H1 (cell line): ENCODE measurements around the gene SLC48A1.

Source experiments
- CHD2 ChIP-seq: IDR thresholded peaks from 2 replicates; pipeline ENCODE4 v1.6.1; 2012; ENCODE audit warnings: low read length, improper control_type of control experiment
- EZH2 ChIP-seq: fragments of 200-600 bp; sonication (generic); IDR thresholded peaks from 2 replicates; pipeline ENCODE4 v1.7.1; 2012; ENCODE audit warnings: low read depth, mild to moderate bottlenecking, moderate library complexity, low read length, inconsistent platforms; ENCODE audit not compliant: severe bottlenecking
- KDM5A ChIP-seq: fragments of 200-600 bp; IDR thresholded peaks from 2 replicates; pipeline ENCODE4 v1.7.1; 2012; ENCODE audit warnings: mild to moderate bottlenecking, low read length, inconsistent platforms, mixed read lengths
- RFX5 ChIP-seq: IDR thresholded peaks from 2 replicates; pipeline ENCODE4 v1.6.1; 2011; ENCODE audit warnings: low read depth, low read length, improper control_type of control experiment, borderline replicate concordance
- TF ChIP-seq, protein P1 (sequence below), 3 experiments: IDR thresholded peaks; 1 replicate in 2 of 3; 2 replicates in 1 of 3; pipeline versions ENCODE4 v1.5.1 to v1.6.1; 2011; ENCODE audit warnings: low read length in 3 of 3, mild to moderate bottlenecking in 3 of 3, inconsistent platforms in 2 of 3, low read depth in 1 of 3, moderate library complexity in 1 of 3; ENCODE audit not compliant: insufficient read depth in 1 of 3; ENCODE audit errors: control extremely low read depth in 1 of 3
- TF ChIP-seq, protein P2 (sequence below): IDR thresholded peaks from 2 replicates; pipeline ENCODE4 v1.6.1; 2012; ENCODE audit warnings: inconsistent platforms

DNA sequence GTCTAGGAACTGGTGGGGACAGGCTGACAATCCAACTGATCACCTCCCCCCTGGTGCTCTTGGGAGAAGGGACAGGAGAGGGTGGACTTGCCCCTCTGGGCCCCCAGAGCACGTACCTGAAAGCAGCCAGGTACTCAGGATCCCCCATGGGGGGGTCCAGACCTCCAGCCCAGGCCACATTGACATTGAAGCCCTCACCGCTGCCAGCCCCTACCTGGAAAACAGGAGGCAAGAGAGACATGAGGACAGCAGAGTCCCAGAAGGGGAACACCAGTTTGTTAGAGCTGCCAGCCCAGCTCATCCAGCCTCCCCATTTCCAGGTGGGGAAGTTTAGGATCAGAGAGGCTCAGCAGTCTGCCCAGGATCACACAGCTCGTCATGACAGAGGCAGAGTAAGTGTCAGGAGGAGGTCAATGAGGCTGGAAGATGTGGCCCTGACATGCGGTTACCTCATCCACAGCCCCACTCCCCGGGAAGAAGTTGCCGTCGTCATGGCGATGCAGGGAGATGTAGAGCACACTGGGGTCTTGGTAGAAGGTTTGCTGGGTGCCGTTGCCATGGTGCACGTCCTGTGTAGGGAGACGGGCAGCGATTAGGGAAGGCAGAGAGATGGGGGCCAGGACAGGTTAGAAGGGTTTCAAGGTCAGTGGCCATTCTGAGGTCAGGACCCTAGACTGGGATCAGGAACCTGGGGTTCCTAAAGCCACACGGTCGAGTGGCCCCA, 14.7 kb downstream of the SLC48A1 start:
- TF ChIP-seq, protein P1, sequence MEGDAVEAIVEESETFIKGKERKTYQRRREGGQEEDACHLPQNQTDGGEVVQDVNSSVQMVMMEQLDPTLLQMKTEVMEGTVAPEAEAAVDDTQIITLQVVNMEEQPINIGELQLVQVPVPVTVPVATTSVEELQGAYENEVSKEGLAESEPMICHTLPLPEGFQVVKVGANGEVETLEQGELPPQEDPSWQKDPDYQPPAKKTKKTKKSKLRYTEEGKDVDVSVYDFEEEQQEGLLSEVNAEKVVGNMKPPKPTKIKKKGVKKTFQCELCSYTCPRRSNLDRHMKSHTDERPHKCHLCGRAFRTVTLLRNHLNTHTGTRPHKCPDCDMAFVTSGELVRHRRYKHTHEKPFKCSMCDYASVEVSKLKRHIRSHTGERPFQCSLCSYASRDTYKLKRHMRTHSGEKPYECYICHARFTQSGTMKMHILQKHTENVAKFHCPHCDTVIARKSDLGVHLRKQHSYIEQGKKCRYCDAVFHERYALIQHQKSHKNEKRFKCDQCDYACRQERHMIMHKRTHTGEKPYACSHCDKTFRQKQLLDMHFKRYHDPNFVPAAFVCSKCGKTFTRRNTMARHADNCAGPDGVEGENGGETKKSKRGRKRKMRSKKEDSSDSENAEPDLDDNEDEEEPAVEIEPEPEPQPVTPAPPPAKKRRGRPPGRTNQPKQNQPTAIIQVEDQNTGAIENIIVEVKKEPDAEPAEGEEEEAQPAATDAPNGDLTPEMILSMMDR (IDR thresholded peaks at IDR 0.05; ENCODE audit: control extremely low read depth in 1 of 3, insufficient read depth in 1 of 3, low read depth in 1 of 3, low read length in 3 of 3), result no peak
- TF ChIP-seq KDM5A (no peak), CHD2 (no peak), EZH2 (no peak), RFX5 (no peak)
- TF ChIP-seq, protein P2, sequence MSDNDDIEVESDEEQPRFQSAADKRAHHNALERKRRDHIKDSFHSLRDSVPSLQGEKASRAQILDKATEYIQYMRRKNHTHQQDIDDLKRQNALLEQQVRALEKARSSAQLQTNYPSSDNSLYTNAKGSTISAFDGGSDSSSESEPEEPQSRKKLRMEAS, result no peak
